ENCODE measurements around the gene CYP3A4.

Gene CYP3A4

GRCh38 chr7:99784007-99784406, at the start of gene CYP3A4:
Gene CYP3A4 (minus strand): TSS chr7:99784184. CDS start chr7:99784081, 103 bp downstream.
- Histone ChIP-seq H3K4me3 (ENCODE audit: low read depth in 1 of 2, low read length in 2 of 2) (no peak within 1 kb of the TSS), H3K9ac (ENCODE audit: low read length) (no peak within 1 kb of the TSS), H3K4me1 (ENCODE audit: insufficient read depth, low read length) (no peaks in the 10 kb centered on the region), H3K36me3 (ENCODE audit: insufficient read depth, low read length) (no peaks in the 10 kb centered on the region), H3K27ac (ENCODE audit: low read depth, low read length) (no peak within 1 kb of the TSS), H3K9me3 (ENCODE audit: low read length) (no peaks in the 10 kb centered on the region), H3K27me3 (ENCODE audit: control insufficient read depth in 1 of 2, insufficient read depth in 2 of 2, low read length in 2 of 2) (no peaks in the 10 kb centered on the region)

GRCh38 chr7:99833289-99833877, 49.4 kb upstream of the CYP3A4 start:
- Histone ChIP-seq H3K36me3 (ENCODE audit: insufficient read depth, low read length) (no peaks in the 10 kb centered on the region), H3K27me3 (ENCODE audit: control insufficient read depth in 1 of 2, insufficient read depth in 2 of 2, low read length in 2 of 2) (no peaks in the 10 kb centered on the region), H3K9me3 (ENCODE audit: low read length) (no peaks in the 10 kb centered on the region), H3K4me3 (ENCODE audit: low read depth in 1 of 2, low read length in 2 of 2) (no peak overlapping the region), H3K9ac (ENCODE audit: low read length) (no peak overlapping the region), H3K27ac (ENCODE audit: low read depth, low read length) (no peak overlapping the region), H3K4me1 (ENCODE audit: insufficient read depth, low read length) (no peaks in the 10 kb centered on the region)

GRCh38 chr7:99831595-99831994, 47.6 kb upstream of the CYP3A4 start:
- Histone ChIP-seq H3K9me3 (ENCODE audit: low read length) (no peaks in the 10 kb centered on the region), H3K27me3 (ENCODE audit: control insufficient read depth in 1 of 2, insufficient read depth in 2 of 2, low read length in 2 of 2) (no peaks in the 10 kb centered on the region), H3K27ac (ENCODE audit: low read depth, low read length) (no peak overlapping the region), H3K36me3 (ENCODE audit: insufficient read depth, low read length) (no peaks in the 10 kb centered on the region), H3K9ac (ENCODE audit: low read length) (no peak overlapping the region), H3K4me1 (ENCODE audit: insufficient read depth, low read length) (no peaks in the 10 kb centered on the region), H3K4me3 (ENCODE audit: low read depth in 1 of 2, low read length in 2 of 2) (no peak overlapping the region)

- H3K27ac ChIP-seq (ENCODE audit: low read depth, low read length) = no peak overlapping the region
- no peak overlapping the region for H3K4me3 ChIP-seq (ENCODE audit: low read depth in 1 of 2, low read length in 2 of 2)
- H3K9me3 ChIP-seq (ENCODE audit: low read length) = no peaks in the 10 kb centered on the region
- H3K27me3 ChIP-seq (ENCODE audit: control insufficient read depth in 1 of 2, insufficient read depth in 2 of 2, low read length in 2 of 2) = no peaks in the 10 kb centered on the region
- no peaks in the 10 kb centered on the region for H3K36me3 ChIP-seq (ENCODE audit: insufficient read depth, low read length)
- no peaks in the 10 kb centered on the region for H3K4me1 ChIP-seq (ENCODE audit: insufficient read depth, low read length)
- H3K9ac ChIP-seq (ENCODE audit: low read length) = no peak overlapping the region
Observed at GRCh38 chr7:99829524-99830160, 45.7 kb upstream of the CYP3A4 start.

- Histone ChIP-seq H3K36me3 (ENCODE audit: insufficient read depth, low read length) (no peaks in the 10 kb centered on the region), H3K27ac (ENCODE audit: low read depth, low read length) (no peak overlapping the region), H3K27me3 (ENCODE audit: control insufficient read depth in 1 of 2, insufficient read depth in 2 of 2, low read length in 2 of 2) (no peaks in the 10 kb centered on the region), H3K4me1 (ENCODE audit: insufficient read depth, low read length) (no peaks in the 10 kb centered on the region), H3K9me3 (ENCODE audit: low read length) (no peaks in the 10 kb centered on the region), H3K9ac (ENCODE audit: low read length) (no peak overlapping the region), H3K4me3 (ENCODE audit: low read depth in 1 of 2, low read length in 2 of 2) (no peak overlapping the region)
Observed at GRCh38 chr7:99828811-99829210, 44.8 kb upstream of the CYP3A4 start.

GRCh38 chr7:99827040-99827778, 43.2 kb upstream of the CYP3A4 start:
- no peaks in the 10 kb centered on the region for H3K4me1 ChIP-seq (ENCODE audit: insufficient read depth, low read length)
- no peak overlapping the region for H3K27ac ChIP-seq (ENCODE audit: low read depth, low read length)
- H3K27me3 ChIP-seq (ENCODE audit: control insufficient read depth in 1 of 2, insufficient read depth in 2 of 2, low read length in 2 of 2) = no peaks in the 10 kb centered on the region
- no peak overlapping the region for H3K4me3 ChIP-seq (ENCODE audit: low read depth in 1 of 2, low read length in 2 of 2)
- H3K9ac ChIP-seq (ENCODE audit: low read length) = no peak overlapping the region
- no peaks in the 10 kb centered on the region for H3K9me3 ChIP-seq (ENCODE audit: low read length)
- H3K36me3 ChIP-seq (ENCODE audit: insufficient read depth, low read length) = no peaks in the 10 kb centered on the region

GRCh38 chr7:99825873-99826272, 41.9 kb upstream of the CYP3A4 start:
- no peak overlapping the region for H3K9ac ChIP-seq (ENCODE audit: low read length)
- no peak overlapping the region for H3K27ac ChIP-seq (ENCODE audit: low read depth, low read length)
- H3K4me3 ChIP-seq (ENCODE audit: low read depth in 1 of 2, low read length in 2 of 2) = no peak overlapping the region
- H3K9me3 ChIP-seq (ENCODE audit: low read length) = no peaks in the 10 kb centered on the region
- H3K4me1 ChIP-seq (ENCODE audit: insufficient read depth, low read length) = no peaks in the 10 kb centered on the region
- H3K36me3 ChIP-seq (ENCODE audit: insufficient read depth, low read length) = no peaks in the 10 kb centered on the region
- H3K27me3 ChIP-seq (ENCODE audit: control insufficient read depth in 1 of 2, insufficient read depth in 2 of 2, low read length in 2 of 2) = no peaks in the 10 kb centered on the region

- Histone ChIP-seq H3K9ac (ENCODE audit: low read length) (no peak overlapping the region), H3K4me1 (ENCODE audit: insufficient read depth, low read length) (no peaks in the 10 kb centered on the region), H3K9me3 (ENCODE audit: low read length) (no peaks in the 10 kb centered on the region), H3K36me3 (ENCODE audit: insufficient read depth, low read length) (no peaks in the 10 kb centered on the region), H3K27me3 (ENCODE audit: control insufficient read depth in 1 of 2, insufficient read depth in 2 of 2, low read length in 2 of 2) (no peaks in the 10 kb centered on the region), H3K27ac (ENCODE audit: low read depth, low read length) (no peak overlapping the region), H3K4me3 (ENCODE audit: low read depth in 1 of 2, low read length in 2 of 2) (no peak overlapping the region)
Observed at GRCh38 chr7:99825452-99825851, 41.5 kb upstream of the CYP3A4 start.

GRCh38 chr7:99824091-99824490, 40.1 kb upstream of the CYP3A4 start:
- no peaks in the 10 kb centered on the region for H3K4me1 ChIP-seq (ENCODE audit: insufficient read depth, low read length)
- no peak overlapping the region for H3K27ac ChIP-seq (ENCODE audit: low read depth, low read length)
- H3K9me3 ChIP-seq (ENCODE audit: low read length) = no peaks in the 10 kb centered on the region
- no peak overlapping the region for H3K9ac ChIP-seq (ENCODE audit: low read length)
- no peak overlapping the region for H3K4me3 ChIP-seq (ENCODE audit: low read depth in 1 of 2, low read length in 2 of 2)
- no peaks in the 10 kb centered on the region for H3K36me3 ChIP-seq (ENCODE audit: insufficient read depth, low read length)
- H3K27me3 ChIP-seq (ENCODE audit: control insufficient read depth in 1 of 2, insufficient read depth in 2 of 2, low read length in 2 of 2) = no peaks in the 10 kb centered on the region

GRCh38 chr7:99822731-99823718, 39.0 kb upstream of the CYP3A4 start:
- Histone ChIP-seq H3K27me3 (ENCODE audit: control insufficient read depth in 1 of 2, insufficient read depth in 2 of 2, low read length in 2 of 2) (no peaks in the 10 kb centered on the region), H3K4me1 (ENCODE audit: insufficient read depth, low read length) (no peaks in the 10 kb centered on the region), H3K4me3 (ENCODE audit: low read depth in 1 of 2, low read length in 2 of 2) (no peak overlapping the region), H3K9me3 (ENCODE audit: low read length) (no peaks in the 10 kb centered on the region), H3K27ac (ENCODE audit: low read depth, low read length) (no peak overlapping the region), H3K9ac (ENCODE audit: low read length) (no peak overlapping the region), H3K36me3 (ENCODE audit: insufficient read depth, low read length) (no peaks in the 10 kb centered on the region)

- Histone ChIP-seq H3K4me1 (ENCODE audit: insufficient read depth, low read length) (no peaks in the 10 kb centered on the region), H3K27me3 (ENCODE audit: control insufficient read depth in 1 of 2, insufficient read depth in 2 of 2, low read length in 2 of 2) (no peaks in the 10 kb centered on the region), H3K36me3 (ENCODE audit: insufficient read depth, low read length) (no peaks in the 10 kb centered on the region), H3K9ac (ENCODE audit: low read length) (no peak overlapping the region), H3K4me3 (ENCODE audit: low read depth in 1 of 2, low read length in 2 of 2) (no peak overlapping the region), H3K27ac (ENCODE audit: low read depth, low read length) (no peak overlapping the region), H3K9me3 (ENCODE audit: low read length) (no peaks in the 10 kb centered on the region)
Observed at GRCh38 chr7:99820408-99821027, 36.5 kb upstream of the CYP3A4 start.

Data from muscle layer of colon (tissue), 2 donors.